ENCODE measurements around the gene CDH16. TPM values are rescaled to one million over a fixed set of nuclear protein-coding genes. Genes with fewer than 3 reads are reported as not detected.

Gene CDH16
- total and polyA plus RNA-seq, 2 of the 13 experiments (the other 11 are each of a cell fraction or from before 2014, with no cell fraction given) = 2.7 to 3.9 TPM

DNA sequence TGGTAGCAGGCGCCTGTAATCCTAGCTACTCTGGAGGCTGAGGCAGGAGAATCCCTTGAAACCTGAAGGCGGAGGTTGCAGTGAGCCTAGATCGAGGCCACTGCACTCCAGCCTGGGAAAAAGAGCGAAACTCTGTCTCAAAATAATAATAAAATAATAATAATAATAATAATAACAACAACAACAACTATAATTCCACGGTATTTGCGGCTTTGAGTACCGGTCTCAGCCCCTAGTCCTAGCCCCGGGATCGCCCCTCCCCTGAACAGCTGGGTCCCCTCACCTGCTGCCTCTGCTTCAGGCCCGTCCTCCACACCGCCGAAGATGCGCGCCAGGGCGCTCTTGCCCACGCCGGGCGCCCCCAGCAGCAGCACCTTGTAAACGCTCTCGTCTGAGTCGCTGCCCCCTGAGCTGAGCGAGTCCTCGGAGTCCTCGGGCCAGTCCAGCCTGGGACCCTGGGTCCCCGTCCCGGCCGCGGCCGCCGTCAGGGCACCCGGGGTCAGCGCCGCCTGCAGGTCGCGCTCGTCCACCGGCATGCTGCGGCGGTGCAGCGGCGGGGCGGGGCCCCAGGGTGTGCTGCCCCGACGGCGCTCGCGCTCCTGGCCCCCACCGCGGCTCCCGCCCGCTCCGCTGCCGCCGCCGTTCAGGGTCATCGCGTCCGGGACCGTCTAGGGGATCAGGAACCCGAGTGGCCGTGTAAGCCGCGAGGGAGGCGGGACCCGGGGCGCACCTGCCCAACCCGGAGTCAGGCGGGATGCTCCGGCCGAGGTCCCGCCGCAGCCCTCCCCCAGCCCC lies 6.0 kb upstream of the CDH16 start (continued):
- 0 out of 2 replicates have a peak, but pooled peaks have one; percentile 76 for TF ChIP-seq ZSCAN20 (CRISPR knock-in tag; IDR thresholded peaks at IDR 0.05; ENCODE audit: borderline replicate concordance)
- 0 out of 2 replicates have a peak, but pooled peaks have one; percentile 21 for TF ChIP-seq KDM1A (CRISPR knock-in tag; IDR thresholded peaks at IDR 0.05)
- 0 out of 4 replicates have a peak, but pooled peaks of 1 of the 2 experiments have one; percentile 19 for TF ChIP-seq NR2F1 (CRISPR knock-in tag; IDR thresholded peaks at IDR 0.05)
- TF ChIP-seq, protein P1, sequence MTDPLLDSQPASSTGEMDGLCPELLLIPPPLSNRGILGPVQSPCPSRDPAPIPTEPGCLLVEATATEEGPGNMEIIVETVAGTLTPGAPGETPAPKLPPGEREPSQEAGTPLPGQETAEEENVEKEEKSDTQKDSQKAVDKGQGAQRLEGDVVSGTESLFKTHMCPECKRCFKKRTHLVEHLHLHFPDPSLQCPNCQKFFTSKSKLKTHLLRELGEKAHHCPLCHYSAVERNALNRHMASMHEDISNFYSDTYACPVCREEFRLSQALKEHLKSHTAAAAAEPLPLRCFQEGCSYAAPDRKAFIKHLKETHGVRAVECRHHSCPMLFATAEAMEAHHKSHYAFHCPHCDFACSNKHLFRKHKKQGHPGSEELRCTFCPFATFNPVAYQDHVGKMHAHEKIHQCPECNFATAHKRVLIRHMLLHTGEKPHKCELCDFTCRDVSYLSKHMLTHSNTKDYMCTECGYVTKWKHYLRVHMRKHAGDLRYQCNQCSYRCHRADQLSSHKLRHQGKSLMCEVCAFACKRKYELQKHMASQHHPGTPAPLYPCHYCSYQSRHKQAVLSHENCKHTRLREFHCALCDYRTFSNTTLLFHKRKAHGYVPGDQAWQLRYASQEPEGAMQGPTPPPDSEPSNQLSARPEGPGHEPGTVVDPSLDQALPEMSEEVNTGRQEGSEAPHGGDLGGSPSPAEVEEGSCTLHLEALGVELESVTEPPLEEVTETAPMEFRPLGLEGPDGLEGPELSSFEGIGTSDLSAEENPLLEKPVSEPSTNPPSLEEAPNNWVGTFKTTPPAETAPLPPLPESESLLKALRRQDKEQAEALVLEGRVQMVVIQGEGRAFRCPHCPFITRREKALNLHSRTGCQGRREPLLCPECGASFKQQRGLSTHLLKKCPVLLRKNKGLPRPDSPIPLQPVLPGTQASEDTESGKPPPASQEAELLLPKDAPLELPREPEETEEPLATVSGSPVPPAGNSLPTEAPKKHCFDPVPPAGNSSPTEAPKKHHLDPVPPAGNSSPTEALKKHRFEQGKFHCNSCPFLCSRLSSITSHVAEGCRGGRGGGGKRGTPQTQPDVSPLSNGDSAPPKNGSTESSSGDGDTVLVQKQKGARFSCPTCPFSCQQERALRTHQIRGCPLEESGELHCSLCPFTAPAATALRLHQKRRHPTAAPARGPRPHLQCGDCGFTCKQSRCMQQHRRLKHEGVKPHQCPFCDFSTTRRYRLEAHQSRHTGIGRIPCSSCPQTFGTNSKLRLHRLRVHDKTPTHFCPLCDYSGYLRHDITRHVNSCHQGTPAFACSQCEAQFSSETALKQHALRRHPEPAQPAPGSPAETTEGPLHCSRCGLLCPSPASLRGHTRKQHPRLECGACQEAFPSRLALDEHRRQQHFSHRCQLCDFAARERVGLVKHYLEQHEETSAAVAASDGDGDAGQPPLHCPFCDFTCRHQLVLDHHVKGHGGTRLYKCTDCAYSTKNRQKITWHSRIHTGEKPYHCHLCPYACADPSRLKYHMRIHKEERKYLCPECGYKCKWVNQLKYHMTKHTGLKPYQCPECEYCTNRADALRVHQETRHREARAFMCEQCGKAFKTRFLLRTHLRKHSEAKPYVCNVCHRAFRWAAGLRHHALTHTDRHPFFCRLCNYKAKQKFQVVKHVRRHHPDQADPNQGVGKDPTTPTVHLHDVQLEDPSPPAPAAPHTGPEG (CRISPR knock-in tag; IDR thresholded peaks at IDR 0.05) = peak; percentile 47; the same call in 1 of the 2 replicates
- no peak for TF ChIP-seq SIX4 (CRISPR knock-in tag; IDR thresholded peaks at IDR 0.05)
- TF ChIP-seq, protein P2, sequence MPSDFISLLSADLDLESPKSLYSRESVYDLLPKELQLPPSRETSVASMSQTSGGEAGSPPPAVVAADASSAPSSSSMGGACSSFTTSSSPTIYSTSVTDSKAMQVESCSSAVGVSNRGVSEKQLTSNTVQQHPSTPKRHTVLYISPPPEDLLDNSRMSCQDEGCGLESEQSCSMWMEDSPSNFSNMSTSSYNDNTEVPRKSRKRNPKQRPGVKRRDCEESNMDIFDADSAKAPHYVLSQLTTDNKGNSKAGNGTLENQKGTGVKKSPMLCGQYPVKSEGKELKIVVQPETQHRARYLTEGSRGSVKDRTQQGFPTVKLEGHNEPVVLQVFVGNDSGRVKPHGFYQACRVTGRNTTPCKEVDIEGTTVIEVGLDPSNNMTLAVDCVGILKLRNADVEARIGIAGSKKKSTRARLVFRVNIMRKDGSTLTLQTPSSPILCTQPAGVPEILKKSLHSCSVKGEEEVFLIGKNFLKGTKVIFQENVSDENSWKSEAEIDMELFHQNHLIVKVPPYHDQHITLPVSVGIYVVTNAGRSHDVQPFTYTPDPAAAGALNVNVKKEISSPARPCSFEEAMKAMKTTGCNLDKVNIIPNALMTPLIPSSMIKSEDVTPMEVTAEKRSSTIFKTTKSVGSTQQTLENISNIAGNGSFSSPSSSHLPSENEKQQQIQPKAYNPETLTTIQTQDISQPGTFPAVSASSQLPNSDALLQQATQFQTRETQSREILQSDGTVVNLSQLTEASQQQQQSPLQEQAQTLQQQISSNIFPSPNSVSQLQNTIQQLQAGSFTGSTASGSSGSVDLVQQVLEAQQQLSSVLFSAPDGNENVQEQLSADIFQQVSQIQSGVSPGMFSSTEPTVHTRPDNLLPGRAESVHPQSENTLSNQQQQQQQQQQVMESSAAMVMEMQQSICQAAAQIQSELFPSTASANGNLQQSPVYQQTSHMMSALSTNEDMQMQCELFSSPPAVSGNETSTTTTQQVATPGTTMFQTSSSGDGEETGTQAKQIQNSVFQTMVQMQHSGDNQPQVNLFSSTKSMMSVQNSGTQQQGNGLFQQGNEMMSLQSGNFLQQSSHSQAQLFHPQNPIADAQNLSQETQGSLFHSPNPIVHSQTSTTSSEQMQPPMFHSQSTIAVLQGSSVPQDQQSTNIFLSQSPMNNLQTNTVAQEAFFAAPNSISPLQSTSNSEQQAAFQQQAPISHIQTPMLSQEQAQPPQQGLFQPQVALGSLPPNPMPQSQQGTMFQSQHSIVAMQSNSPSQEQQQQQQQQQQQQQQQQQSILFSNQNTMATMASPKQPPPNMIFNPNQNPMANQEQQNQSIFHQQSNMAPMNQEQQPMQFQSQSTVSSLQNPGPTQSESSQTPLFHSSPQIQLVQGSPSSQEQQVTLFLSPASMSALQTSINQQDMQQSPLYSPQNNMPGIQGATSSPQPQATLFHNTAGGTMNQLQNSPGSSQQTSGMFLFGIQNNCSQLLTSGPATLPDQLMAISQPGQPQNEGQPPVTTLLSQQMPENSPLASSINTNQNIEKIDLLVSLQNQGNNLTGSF (CRISPR knock-in tag; IDR thresholded peaks at IDR 0.05) = 0 out of 2 replicates have a peak, but pooled peaks have one; percentile 53
- TF ChIP-seq SUZ12 (IDR thresholded peaks at IDR 0.05; ENCODE audit: low read depth, low read length) = no peak
- 0 out of 2 replicates have a peak, but pooled peaks have one; percentile 30 for TF ChIP-seq ZNF205 (CRISPR knock-in tag; IDR thresholded peaks at IDR 0.05)
- no peak for TF ChIP-seq NFATC3 (CRISPR knock-in tag; IDR thresholded peaks at IDR 0.05)
- TF ChIP-seq, protein P3, sequence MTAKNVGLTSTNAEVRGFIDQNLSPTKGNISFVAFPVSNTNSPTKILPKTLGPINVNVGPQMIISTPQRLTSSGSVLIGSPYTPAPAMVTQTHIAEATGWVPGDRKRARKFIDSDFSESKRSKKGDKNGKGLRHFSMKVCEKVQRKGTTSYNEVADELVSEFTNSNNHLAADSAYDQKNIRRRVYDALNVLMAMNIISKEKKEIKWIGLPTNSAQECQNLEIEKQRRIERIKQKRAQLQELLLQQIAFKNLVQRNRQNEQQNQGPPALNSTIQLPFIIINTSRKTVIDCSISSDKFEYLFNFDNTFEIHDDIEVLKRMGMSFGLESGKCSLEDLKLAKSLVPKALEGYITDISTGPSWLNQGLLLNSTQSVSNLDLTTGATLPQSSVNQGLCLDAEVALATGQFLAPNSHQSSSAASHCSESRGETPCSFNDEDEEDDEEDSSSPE (CRISPR knock-in tag; IDR thresholded peaks at IDR 0.05) = 0 out of 2 replicates have a peak, but pooled peaks have one; percentile 16

Measured in HepG2 (cell line).